Nephron (organoid): Measurements from ENCODE around the gene TSPAN3.

ENCODE experiments used
- H3K27ac Mint-ChIP-seq, 3 experiments: 2 replicates each; pipeline ENCODE4 v1.8.0; 2020; ENCODE audit warnings: mixed read lengths in 3 of 3, mild to moderate bottlenecking in 2 of 3, moderate library complexity in 1 of 3
- H3K27me3 Mint-ChIP-seq: 2 replicates; pipeline ENCODE4 v1.8.0; 2021; ENCODE audit warnings: low read depth, mild to moderate bottlenecking, moderate library complexity, mixed read lengths
- H3K36me3 Mint-ChIP-seq: 2 replicates; pipeline ENCODE4 v1.8.0; 2020; ENCODE audit warnings: low read depth, mixed read lengths
- H3K4me1 Mint-ChIP-seq: 2 replicates; pipeline ENCODE4 v1.8.0; 2020; ENCODE audit warnings: mixed read lengths
- H3K4me3 Mint-ChIP-seq, 3 experiments: 2 replicates each; pipeline ENCODE4 v1.8.0; 2020; ENCODE audit warnings: mild to moderate bottlenecking in 3 of 3, mixed read lengths in 3 of 3, moderate library complexity in 2 of 3
- H3K9me3 Mint-ChIP-seq: 2 replicates; pipeline ENCODE4 v1.8.0; 2020; ENCODE audit warnings: mixed read lengths
- CTCF ChIP-seq, 3 experiments: fragments of 200-600 bp; sonication (generic); IDR thresholded peaks; one replicate each; pipeline ENCODE4 v1.5.0; 2021; ENCODE audit warnings: antibody characterized with exemption in 3 of 3; ENCODE audit not compliant: unreplicated experiment in 3 of 3

TSPAN3 gene

GRCh38 chr15:77010857-77011256 lies 60.1 kb downstream of the TSPAN3 start:
- Mint-ChIP-seq H3K27me3 (peaks cover 8% of the 10 kb centered on the region), H3K9me3 (no peaks in the 10 kb centered on the region), H3K27ac (no peak overlapping the region), H3K36me3 (no peaks in the 10 kb centered on the region), H3K4me3 (no peak overlapping the region), H3K4me1 (no peaks in the 10 kb centered on the region)
- no peak for TF ChIP-seq CTCF (IDR thresholded peaks at IDR 0.05; ENCODE audit: unreplicated experiment in 3 of 3)

GRCh38 chr15:77010312-77010686 lies 60.6 kb downstream of the TSPAN3 start:
- Mint-ChIP-seq H3K4me3 (no peak overlapping the region), H3K9me3 (no peaks in the 10 kb centered on the region), H3K27me3 (peaks cover 8% of the 10 kb centered on the region), H3K4me1 (no peaks in the 10 kb centered on the region), H3K36me3 (no peaks in the 10 kb centered on the region), H3K27ac (no peak overlapping the region)
- TF ChIP-seq CTCF (IDR thresholded peaks at IDR 0.05; ENCODE audit: unreplicated experiment in 3 of 3), result no peak

- Mint-ChIP-seq H3K4me1 (no peaks in the 10 kb centered on the region), H3K27me3 (peaks cover 8% of the 10 kb centered on the region), H3K9me3 (no peaks in the 10 kb centered on the region), H3K4me3 (no peak overlapping the region), H3K36me3 (no peaks in the 10 kb centered on the region), H3K27ac (no peak overlapping the region)
- TF ChIP-seq CTCF (IDR thresholded peaks at IDR 0.05; ENCODE audit: unreplicated experiment in 3 of 3), result no peak
These were observed 61.1 kb downstream of the TSPAN3 start for GRCh38 chr15:77009646-77010311.

GRCh38 chr15:77009176-77009575 lies 61.7 kb downstream of the TSPAN3 start:
- Mint-ChIP-seq H3K36me3 (no peaks in the 10 kb centered on the region), H3K9me3 (peaks cover 1% of the 10 kb centered on the region), H3K4me1 (no peaks in the 10 kb centered on the region), H3K27me3 (peaks cover 9% of the 10 kb centered on the region), H3K4me3 (no peak overlapping the region), H3K27ac (no peak overlapping the region)
- TF ChIP-seq CTCF (IDR thresholded peaks at IDR 0.05; ENCODE audit: unreplicated experiment in 3 of 3), result no peak

- Mint-ChIP-seq H3K9me3 (peaks cover 4% of the 10 kb centered on the region), H3K36me3 (no peaks in the 10 kb centered on the region), H3K27ac (no peak overlapping the region), H3K27me3 (peaks cover 3% of the 10 kb centered on the region), H3K4me1 (no peaks in the 10 kb centered on the region), H3K4me3 (no peak overlapping the region)
- TF ChIP-seq CTCF (IDR thresholded peaks at IDR 0.05; ENCODE audit: unreplicated experiment in 3 of 3), result no peak
These were observed 66.7 kb downstream of the TSPAN3 start for GRCh38 chr15:77004189-77004588.
